ENCODE data around the gene NOP16.
A peak's percentile ranks its signal among the peaks of the same experiment; 100 is the strongest.

Gene NOP16

DNA sequence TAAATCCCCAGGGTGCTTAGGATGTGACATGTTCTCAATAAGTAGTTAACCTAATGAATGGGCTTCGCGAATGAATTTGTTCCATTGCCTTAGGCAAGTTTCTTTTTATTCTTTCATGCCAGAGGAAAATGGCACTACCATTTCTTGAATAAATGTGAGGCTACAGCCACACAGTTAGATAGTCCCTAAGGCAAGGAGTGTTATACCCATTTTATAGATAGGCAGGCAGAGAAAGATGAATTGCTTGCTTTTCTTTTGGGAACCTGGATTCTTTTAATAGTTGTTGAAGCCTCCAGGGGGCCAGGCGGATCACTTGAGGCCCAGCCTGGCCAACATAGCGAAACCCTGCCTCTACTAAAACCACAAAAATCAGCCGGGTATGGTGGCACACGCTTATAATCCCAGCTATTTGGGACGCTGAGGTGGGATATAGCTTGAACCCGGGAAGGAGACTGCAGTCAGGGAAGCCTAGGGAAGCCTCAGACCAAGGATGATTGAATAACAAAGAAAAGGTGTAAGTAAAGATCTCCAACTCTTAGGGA lies 943 bp downstream of the NOP16 start:
- H3K27ac Mint-ChIP-seq = peak overlapping the region; percentile 99
- no peak for DNase-seq (ENCODE audit: low spot score)
- peaks cover 54% of the 10 kb centered on the region for H3K36me3 Mint-ChIP-seq (ENCODE audit: low read depth)
- no peaks in the 10 kb centered on the region for H3K27me3 Mint-ChIP-seq (ENCODE audit: low read depth)
- H3K4me3 Mint-ChIP-seq = peak overlapping the region; percentile 92
- H3K4me1 Mint-ChIP-seq (ENCODE audit: low read depth) = peaks cover 23% of the 10 kb centered on the region
- no peaks in the 10 kb centered on the region for H3K9me3 Mint-ChIP-seq

- Mint-ChIP-seq H3K4me3 (peak overlapping the region; percentile 92), H3K9me3 (no peaks in the 10 kb centered on the region), H3K4me1 (ENCODE audit: low read depth) (peaks cover 23% of the 10 kb centered on the region), H3K27me3 (ENCODE audit: low read depth) (no peaks in the 10 kb centered on the region), H3K36me3 (ENCODE audit: low read depth) (peaks cover 56% of the 10 kb centered on the region), H3K27ac (no peak overlapping the region)
- DNase-seq (ENCODE audit: low spot score) = no peak
Measured at GRCh38 chr5:176386491-176386890, 1.9 kb downstream of the NOP16 start.

GRCh38 chr5:176384991-176385390 lies 3.4 kb downstream of the NOP16 start:
- Mint-ChIP-seq H3K27ac (no peak overlapping the region), H3K27me3 (ENCODE audit: low read depth) (no peaks in the 10 kb centered on the region), H3K4me1 (ENCODE audit: low read depth) (peaks cover 23% of the 10 kb centered on the region), H3K4me3 (no peak overlapping the region), H3K9me3 (no peaks in the 10 kb centered on the region), H3K36me3 (ENCODE audit: low read depth) (peaks cover 58% of the 10 kb centered on the region)
- DNase-seq (ENCODE audit: low spot score) = no peak

- no peak overlapping the region for H3K27ac Mint-ChIP-seq
- peaks cover 20% of the 10 kb centered on the region for H3K4me1 Mint-ChIP-seq (ENCODE audit: low read depth)
- peaks cover 60% of the 10 kb centered on the region for H3K36me3 Mint-ChIP-seq (ENCODE audit: low read depth)
- H3K27me3 Mint-ChIP-seq (ENCODE audit: low read depth) = no peaks in the 10 kb centered on the region
- H3K4me3 Mint-ChIP-seq = no peak overlapping the region
- H3K9me3 Mint-ChIP-seq = no peaks in the 10 kb centered on the region
- no peak for DNase-seq (ENCODE audit: low spot score)
Measured at GRCh38 chr5:176384366-176384930, 4.0 kb downstream of the NOP16 start.

GRCh38 chr5:176383961-176384360 lies 4.4 kb downstream of the NOP16 start:
- Mint-ChIP-seq H3K9me3 (no peaks in the 10 kb centered on the region), H3K36me3 (ENCODE audit: low read depth) (peaks cover 59% of the 10 kb centered on the region), H3K4me3 (no peak overlapping the region), H3K27me3 (ENCODE audit: low read depth) (no peaks in the 10 kb centered on the region), H3K27ac (no peak overlapping the region), H3K4me1 (ENCODE audit: low read depth) (peaks cover 20% of the 10 kb centered on the region)
- DNase-seq (ENCODE audit: low spot score) = no peak

DNA sequence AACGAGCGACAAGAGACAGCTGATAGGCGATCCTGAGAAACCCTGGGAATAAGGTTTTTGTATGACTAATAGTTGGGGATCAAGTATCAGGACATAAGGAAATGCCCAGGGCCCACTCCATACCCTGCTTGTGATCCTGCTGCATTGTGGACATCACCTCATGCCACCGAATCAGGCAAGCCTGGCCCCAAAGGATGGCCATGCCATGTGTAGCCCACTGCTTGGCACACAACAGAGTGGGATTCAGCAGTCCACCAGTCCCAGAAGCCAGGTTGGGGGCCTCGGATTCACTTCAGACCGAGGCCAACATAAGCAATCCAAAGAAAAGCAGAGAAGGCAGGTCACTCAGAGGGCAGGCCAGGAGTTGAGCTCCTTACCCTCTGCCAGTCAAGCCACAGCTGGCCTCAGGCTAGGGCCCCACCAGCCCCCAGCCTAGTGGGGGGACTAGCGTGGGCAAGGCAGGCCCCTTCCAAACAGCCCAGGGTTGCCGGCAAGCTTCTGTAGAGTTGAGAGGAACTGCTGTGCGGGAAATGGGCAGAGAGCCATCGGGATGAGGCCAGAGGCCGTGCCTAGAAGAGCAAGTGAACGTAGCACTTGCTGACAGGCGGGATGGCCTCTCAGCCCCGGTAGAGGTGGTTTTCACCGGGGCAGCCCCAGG lies 5.0 kb downstream of the NOP16 start:
- H3K4me1 Mint-ChIP-seq (ENCODE audit: low read depth) = peaks cover 20% of the 10 kb centered on the region
- no peak overlapping the region for H3K4me3 Mint-ChIP-seq
- no peaks in the 10 kb centered on the region for H3K27me3 Mint-ChIP-seq (ENCODE audit: low read depth)
- no peak overlapping the region for H3K27ac Mint-ChIP-seq
- no peak for DNase-seq (ENCODE audit: low spot score)
- no peaks in the 10 kb centered on the region for H3K9me3 Mint-ChIP-seq
- H3K36me3 Mint-ChIP-seq (ENCODE audit: low read depth) = peaks cover 59% of the 10 kb centered on the region

GRCh38 chr5:176382721-176383120 lies 5.7 kb downstream of the NOP16 start:
- H3K36me3 Mint-ChIP-seq (ENCODE audit: low read depth) = peaks cover 55% of the 10 kb centered on the region
- no peak overlapping the region for H3K27ac Mint-ChIP-seq
- no peak overlapping the region for H3K4me3 Mint-ChIP-seq
- H3K27me3 Mint-ChIP-seq (ENCODE audit: low read depth) = no peaks in the 10 kb centered on the region
- DNase-seq (ENCODE audit: low spot score) = no peak
- peaks cover 19% of the 10 kb centered on the region for H3K4me1 Mint-ChIP-seq (ENCODE audit: low read depth)
- no peaks in the 10 kb centered on the region for H3K9me3 Mint-ChIP-seq

DNA sequence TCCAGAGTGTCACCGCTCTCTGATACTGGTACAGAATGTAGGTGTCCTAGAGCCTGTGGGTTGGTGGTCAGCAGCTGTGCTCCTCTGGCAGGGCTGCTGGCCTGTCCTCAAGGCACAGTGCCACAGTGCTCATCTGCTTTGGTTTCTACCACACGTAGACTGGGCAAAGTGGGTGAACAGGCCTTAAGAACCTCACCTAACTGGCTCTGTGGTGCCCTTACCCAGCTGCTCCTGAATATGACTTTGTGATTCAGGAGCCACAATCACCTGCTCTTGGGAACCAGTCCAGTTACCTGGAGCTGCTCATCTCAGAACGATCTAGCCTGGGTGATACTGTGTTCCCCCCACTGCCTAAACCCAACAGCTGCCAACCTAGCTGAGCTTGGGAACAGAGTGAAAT lies 6.4 kb downstream of the NOP16 start:
- H3K27ac Mint-ChIP-seq = no peak overlapping the region
- H3K4me3 Mint-ChIP-seq = no peak overlapping the region
- H3K4me1 Mint-ChIP-seq (ENCODE audit: low read depth) = peaks cover 13% of the 10 kb centered on the region
- no peaks in the 10 kb centered on the region for H3K27me3 Mint-ChIP-seq (ENCODE audit: low read depth)
- no peak for DNase-seq (ENCODE audit: low spot score)
- peaks cover 49% of the 10 kb centered on the region for H3K36me3 Mint-ChIP-seq (ENCODE audit: low read depth)
- H3K9me3 Mint-ChIP-seq = no peaks in the 10 kb centered on the region

DNA sequence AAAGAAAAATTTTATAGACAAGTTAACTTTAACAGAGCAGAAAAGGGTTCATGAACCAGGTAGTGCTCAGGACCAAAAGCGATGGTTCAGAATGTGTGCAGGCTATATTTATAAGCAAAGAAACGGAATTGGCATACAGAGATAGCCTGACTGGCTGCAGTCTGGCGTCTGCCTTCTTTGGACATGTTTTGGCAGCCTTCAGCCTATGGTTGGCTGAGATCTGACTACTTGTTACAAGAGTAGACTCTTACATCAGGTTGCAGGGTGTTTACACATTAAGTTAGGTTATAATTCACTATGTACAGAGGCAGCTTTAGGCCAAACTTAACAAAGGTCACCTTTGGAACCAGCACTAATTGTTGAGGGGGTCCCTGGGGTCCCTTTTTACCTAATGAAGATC lies 7.0 kb downstream of the NOP16 start:
- Mint-ChIP-seq H3K36me3 (ENCODE audit: low read depth) (peaks cover 44% of the 10 kb centered on the region), H3K27me3 (ENCODE audit: low read depth) (no peaks in the 10 kb centered on the region), H3K9me3 (no peaks in the 10 kb centered on the region), H3K27ac (no peak overlapping the region), H3K4me3 (no peak overlapping the region), H3K4me1 (ENCODE audit: low read depth) (peaks cover 9% of the 10 kb centered on the region)
- DNase-seq (ENCODE audit: low spot score) = no peak

GRCh38 chr5:176379881-176380280 lies 8.5 kb downstream of the NOP16 start:
- Mint-ChIP-seq H3K4me3 (no peak overlapping the region), H3K27ac (no peak overlapping the region)

GRCh38 chr5:176373100-176373818 lies 15.1 kb downstream of the NOP16 start:
- Mint-ChIP-seq H3K9me3 (no peaks in the 10 kb centered on the region), H3K4me1 (ENCODE audit: low read depth) (no peaks in the 10 kb centered on the region), H3K27me3 (ENCODE audit: low read depth) (no peaks in the 10 kb centered on the region), H3K4me3 (no peak overlapping the region), H3K27ac (no peak overlapping the region), H3K36me3 (ENCODE audit: low read depth) (peaks cover 1% of the 10 kb centered on the region)
- no peak for DNase-seq (ENCODE audit: low spot score)

More at GRCh38 chr5:176379881-176380280, 8.5 kb downstream of the NOP16 start:
- no peaks in the 10 kb centered on the region for H3K4me1 Mint-ChIP-seq (ENCODE audit: low read depth)
- no peaks in the 10 kb centered on the region for H3K9me3 Mint-ChIP-seq
- H3K27me3 Mint-ChIP-seq (ENCODE audit: low read depth) = no peaks in the 10 kb centered on the region
- H3K36me3 Mint-ChIP-seq (ENCODE audit: low read depth) = peaks cover 31% of the 10 kb centered on the region
- no peak for DNase-seq (ENCODE audit: low spot score)

GRCh38 chr5:176371621-176372539 lies 16.5 kb downstream of the NOP16 start:
- H3K27me3 Mint-ChIP-seq (ENCODE audit: low read depth) = no peaks in the 10 kb centered on the region
- H3K27ac Mint-ChIP-seq = no peak overlapping the region
- peaks cover 9% of the 10 kb centered on the region for H3K4me1 Mint-ChIP-seq (ENCODE audit: low read depth)
- peaks cover 8% of the 10 kb centered on the region for H3K36me3 Mint-ChIP-seq (ENCODE audit: low read depth)
- H3K4me3 Mint-ChIP-seq = no peak overlapping the region
- H3K9me3 Mint-ChIP-seq = no peaks in the 10 kb centered on the region
- no peak for DNase-seq (ENCODE audit: low spot score)

GRCh38 chr5:176369934-176370711 lies 18.3 kb downstream of the NOP16 start:
- H3K4me1 Mint-ChIP-seq (ENCODE audit: low read depth) = peaks cover 9% of the 10 kb centered on the region
- H3K36me3 Mint-ChIP-seq (ENCODE audit: low read depth) = peaks cover 8% of the 10 kb centered on the region
- H3K9me3 Mint-ChIP-seq = no peaks in the 10 kb centered on the region
- no peak for DNase-seq (ENCODE audit: low spot score)
- H3K27ac Mint-ChIP-seq = no peak overlapping the region
- no peak overlapping the region for H3K4me3 Mint-ChIP-seq
- H3K27me3 Mint-ChIP-seq (ENCODE audit: low read depth) = no peaks in the 10 kb centered on the region
